Measurements from ENCODE around the gene NHEJ1.

Gene NHEJ1

GRCh38 chr2:219056896-219057708 is 103.5 kb downstream of the NHEJ1 start:
- H3K27me3 Mint-ChIP-seq, result peaks cover 71 to 95% of the 10 kb centered on the region in 2 donors
- DNase-seq, result no peak

GRCh38 chr2:219056176-219056895 is 104.3 kb downstream of the NHEJ1 start:
- ATAC-seq (replicated peaks), result no peak
- Mint-ChIP-seq H3K27me3 (peaks cover 68 to 95% of the 10 kb centered on the region in 2 donors), H3K4me1 (ENCODE audit: low read depth in 2 of 2) (peaks cover 9 to 14% of the 10 kb centered on the region in 2 donors)

More at GRCh38 chr2:219056896-219057708, 103.5 kb downstream of the NHEJ1 start:
- peaks cover 9 to 15% of the 10 kb centered on the region in 2 donors for H3K4me1 Mint-ChIP-seq (ENCODE audit: low read depth in 2 of 2)
- H3K36me3 Mint-ChIP-seq (ENCODE audit: insufficient read depth), result no peaks in the 10 kb centered on the region
- no peak for ATAC-seq (replicated peaks)
- no peaks in the 10 kb centered on the region for H3K9me3 Mint-ChIP-seq
- no peak overlapping the region for H3K27ac Mint-ChIP-seq
- no peak overlapping the region for H3K4me3 Mint-ChIP-seq

DNA sequence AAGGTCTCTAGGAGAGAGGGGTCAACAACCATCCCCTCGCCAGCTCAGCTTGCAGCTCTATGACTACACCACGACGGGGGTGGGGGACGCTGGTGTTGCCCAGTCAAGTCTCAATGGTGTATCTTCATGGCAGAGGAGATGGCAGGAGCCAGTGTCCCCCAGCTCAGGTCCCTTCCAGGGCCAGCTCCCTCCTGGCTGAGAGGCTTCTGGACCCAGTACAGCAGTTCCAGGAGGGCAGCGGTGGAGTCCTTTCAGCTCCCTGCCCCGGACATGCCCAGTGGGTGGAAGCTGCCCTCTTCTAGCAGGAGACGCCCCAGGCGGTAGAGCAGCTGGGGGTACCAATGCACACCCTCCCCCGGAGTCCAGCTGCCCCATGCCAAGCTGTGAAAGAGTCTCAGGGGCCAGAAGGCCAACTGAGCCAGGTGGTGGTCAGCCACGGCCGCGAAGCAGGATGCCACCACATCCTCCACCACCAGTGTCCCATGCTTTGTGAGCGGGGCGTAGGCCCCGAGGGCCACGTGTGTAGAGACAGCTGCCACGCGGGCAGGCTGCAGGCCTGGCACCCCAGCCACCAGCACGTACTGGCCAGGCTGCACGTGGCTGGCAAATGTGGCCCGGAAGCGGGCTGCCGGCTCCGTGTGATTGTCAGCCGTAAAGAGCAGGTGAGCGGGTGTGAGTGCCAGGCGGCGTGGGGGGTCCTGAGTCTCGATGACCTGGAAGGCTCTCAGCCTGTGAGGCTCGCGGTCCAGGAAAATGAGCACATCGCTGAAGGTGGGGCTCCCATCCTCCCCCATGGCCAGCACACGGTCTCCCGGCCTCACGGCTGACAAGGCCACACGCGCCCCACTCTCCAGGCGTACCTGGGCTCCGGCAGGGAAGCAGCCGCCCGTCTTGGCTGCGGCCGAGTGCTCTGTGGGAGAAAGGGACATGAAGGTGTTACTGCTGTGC is 105.4 kb downstream of the NHEJ1 start:
- Mint-ChIP-seq H3K4me1 (ENCODE audit: low read depth in 2 of 2) (peaks cover 8 to 12% of the 10 kb centered on the region in 2 donors), H3K9me3 (no peaks in the 10 kb centered on the region), H3K4me3 (no peak overlapping the region), H3K36me3 (ENCODE audit: insufficient read depth) (peaks cover 2% of the 10 kb centered on the region), H3K27ac (no peak overlapping the region), H3K27me3 (peaks cover 75 to 99% of the 10 kb centered on the region in 2 donors)
- ATAC-seq (replicated peaks) (no peak), DNase-seq (no peak)

More at GRCh38 chr2:219056176-219056895, 104.3 kb downstream of the NHEJ1 start:
- no peaks in the 10 kb centered on the region for H3K36me3 Mint-ChIP-seq (ENCODE audit: insufficient read depth)
- H3K27ac Mint-ChIP-seq, result no peak overlapping the region
- no peak for DNase-seq
- H3K4me3 Mint-ChIP-seq, result no peak overlapping the region
- H3K9me3 Mint-ChIP-seq, result no peaks in the 10 kb centered on the region

- ATAC-seq (replicated peaks) (no peak), DNase-seq (no peak)
- Mint-ChIP-seq H3K4me3 (no peak overlapping the region), H3K27me3 (peaks cover 75 to 99% of the 10 kb centered on the region in 2 donors), H3K9me3 (no peaks in the 10 kb centered on the region), H3K27ac (no peak overlapping the region), H3K36me3 (ENCODE audit: insufficient read depth) (peaks cover 2% of the 10 kb centered on the region), H3K4me1 (ENCODE audit: low read depth in 2 of 2) (no peaks in the 10 kb centered on the region)
Measured at GRCh38 chr2:219049282-219049681, 111.3 kb downstream of the NHEJ1 start.

- H3K4me3 Mint-ChIP-seq, result no peak overlapping the region
- peaks cover 86 to 99% of the 10 kb centered on the region in 2 donors for H3K27me3 Mint-ChIP-seq
- no peaks in the 10 kb centered on the region for H3K9me3 Mint-ChIP-seq
- DNase-seq (no peak), ATAC-seq (replicated peaks) (no peak)
- peaks cover 5% of the 10 kb centered on the region in 2 donors for H3K4me1 Mint-ChIP-seq (ENCODE audit: low read depth in 2 of 2)
- H3K27ac Mint-ChIP-seq, result no peak overlapping the region
- H3K36me3 Mint-ChIP-seq (ENCODE audit: insufficient read depth), result peaks cover under 1% of the 10 kb centered on the region
Measured at GRCh38 chr2:219045937-219046550, 114.6 kb downstream of the NHEJ1 start.

- H3K27ac Mint-ChIP-seq, result no peak overlapping the region
- DNase-seq (no peak), ATAC-seq (replicated peaks) (no peak)
- H3K9me3 Mint-ChIP-seq, result no peaks in the 10 kb centered on the region
- no peak overlapping the region for H3K4me3 Mint-ChIP-seq
- peaks cover 6 to 8% of the 10 kb centered on the region in 2 donors for H3K4me1 Mint-ChIP-seq (ENCODE audit: low read depth in 2 of 2)
- peaks cover 85 to 99% of the 10 kb centered on the region in 2 donors for H3K27me3 Mint-ChIP-seq
- no peaks in the 10 kb centered on the region for H3K36me3 Mint-ChIP-seq (ENCODE audit: insufficient read depth)
Measured at GRCh38 chr2:219042750-219043149, 117.9 kb downstream of the NHEJ1 start.

- DNase-seq (no peak), ATAC-seq (replicated peaks) (no peak)
- Mint-ChIP-seq H3K4me1 (ENCODE audit: low read depth in 2 of 2) (peaks cover 6 to 8% of the 10 kb centered on the region in 2 donors), H3K9me3 (no peaks in the 10 kb centered on the region), H3K36me3 (ENCODE audit: insufficient read depth) (peaks cover 1% of the 10 kb centered on the region), H3K4me3 (no peak overlapping the region), H3K27me3 (peaks cover 85 to 99% of the 10 kb centered on the region in 2 donors), H3K27ac (no peak overlapping the region)
Measured at GRCh38 chr2:219042157-219042556, 118.5 kb downstream of the NHEJ1 start.

DNA sequence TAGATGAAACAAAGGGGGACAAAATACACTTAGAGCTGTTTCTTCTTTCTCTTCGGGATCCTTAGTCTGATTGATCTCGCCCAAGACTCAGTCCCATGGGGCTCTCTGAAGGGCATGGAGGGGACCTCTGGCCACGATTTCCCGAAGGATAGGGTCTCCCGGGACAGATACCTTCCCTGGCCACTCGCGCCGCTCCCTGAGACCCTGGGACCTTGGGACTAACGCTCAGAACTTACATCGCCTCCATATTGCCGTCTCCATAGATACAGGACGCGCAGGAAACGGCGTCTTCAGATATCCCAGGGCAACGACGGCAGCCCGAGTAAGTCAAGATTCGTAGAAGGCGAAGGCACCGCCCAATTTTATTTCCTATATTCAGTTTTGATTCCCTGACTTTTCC is 119.4 kb downstream of the NHEJ1 start, which contains the start of gene CFAP65:
CFAP65 (minus strand) TSS at position 265 of the 400 bp plus-strand sequence. CDS start 2,468 bp downstream, outside the sequence.
- peaks cover 3% of the 10 kb centered on the region for H3K36me3 Mint-ChIP-seq (ENCODE audit: insufficient read depth)
- H3K4me3 Mint-ChIP-seq, result peak within 1 kb of the TSS; percentile 21 to 52
- no peak within 1 kb of the TSS for H3K27ac Mint-ChIP-seq
- peaks cover 6 to 8% of the 10 kb centered on the region in 2 donors for H3K4me1 Mint-ChIP-seq (ENCODE audit: low read depth in 2 of 2)
- peaks cover 78 to 99% of the 10 kb centered on the region in 2 donors for H3K27me3 Mint-ChIP-seq
- no peaks in the 10 kb centered on the region for H3K9me3 Mint-ChIP-seq
- ATAC-seq (replicated peaks) (no peak), DNase-seq (no peak)

- no peak overlapping the region for H3K4me3 Mint-ChIP-seq
- peaks cover 86 to 90% of the 10 kb centered on the region in 2 donors for H3K27me3 Mint-ChIP-seq
- H3K4me1 Mint-ChIP-seq (ENCODE audit: low read depth in 2 of 2), result peaks cover 6 to 8% of the 10 kb centered on the region in 2 donors
- DNase-seq (no peak), ATAC-seq (replicated peaks) (no peak)
- H3K9me3 Mint-ChIP-seq, result no peaks in the 10 kb centered on the region
- H3K27ac Mint-ChIP-seq, result no peak overlapping the region
- peaks cover 3% of the 10 kb centered on the region for H3K36me3 Mint-ChIP-seq (ENCODE audit: insufficient read depth)
Measured at GRCh38 chr2:219038600-219038999, 122.0 kb downstream of the NHEJ1 start.

GRCh38 chr2:219037783-219038499 is 122.7 kb downstream of the NHEJ1 start:
- ATAC-seq (replicated peaks), result no peak
- Mint-ChIP-seq H3K9me3 (no peaks in the 10 kb centered on the region), H3K27ac (no peak overlapping the region), H3K27me3 (peaks cover 84 to 86% of the 10 kb centered on the region in 2 donors), H3K4me3 (no peak overlapping the region), H3K4me1 (ENCODE audit: low read depth in 2 of 2) (peaks cover 6 to 8% of the 10 kb centered on the region in 2 donors), H3K36me3 (ENCODE audit: insufficient read depth) (peaks cover 3% of the 10 kb centered on the region)
- no peak for DNase-seq

- peaks cover 3% of the 10 kb centered on the region for H3K36me3 Mint-ChIP-seq (ENCODE audit: insufficient read depth)
- H3K27me3 Mint-ChIP-seq, result peaks cover 81 to 84% of the 10 kb centered on the region in 2 donors
- H3K4me1 Mint-ChIP-seq (ENCODE audit: low read depth in 2 of 2), result peaks cover 0 to 1% of the 10 kb centered on the region in 2 donors
- DNase-seq (no peak), ATAC-seq (replicated peaks) (no peak)
- H3K9me3 Mint-ChIP-seq, result no peaks in the 10 kb centered on the region
- H3K27ac Mint-ChIP-seq, result no peak overlapping the region
- H3K4me3 Mint-ChIP-seq, result no peak overlapping the region
Measured at GRCh38 chr2:219035942-219036341, 124.7 kb downstream of the NHEJ1 start.

DNA sequence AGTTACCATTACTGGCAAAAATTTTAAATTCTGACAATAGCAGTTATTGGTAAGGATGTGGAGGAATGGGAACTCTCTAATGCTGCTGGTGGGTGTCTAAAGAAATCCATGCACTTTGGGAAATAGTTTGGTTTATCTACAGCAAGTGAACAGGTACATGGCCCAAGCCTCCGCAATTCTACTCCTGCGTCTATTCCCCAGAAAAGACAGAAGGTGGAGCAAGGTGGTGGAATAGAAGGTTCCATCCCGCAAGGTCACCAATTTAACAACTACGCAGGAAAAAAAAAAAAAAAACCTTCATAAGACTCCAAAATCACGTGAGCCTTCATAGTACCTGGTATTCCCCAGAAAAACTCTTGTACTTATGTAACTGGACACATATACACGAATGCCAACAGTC is 125.8 kb downstream of the NHEJ1 start:
- Mint-ChIP-seq H3K36me3 (ENCODE audit: insufficient read depth) (peaks cover 3% of the 10 kb centered on the region), H3K27ac (no peak overlapping the region), H3K27me3 (peaks cover 79 to 84% of the 10 kb centered on the region in 2 donors), H3K9me3 (no peaks in the 10 kb centered on the region), H3K4me1 (ENCODE audit: low read depth in 2 of 2) (peaks cover 0 to 2% of the 10 kb centered on the region in 2 donors), H3K4me3 (no peak overlapping the region)
- no peak for ATAC-seq (replicated peaks)
- no peak for DNase-seq
